A549 treated with AZD9567 at 1 μM for 4 hours (cell line): ENCODE data around the gene SCYGR3. TPM values are rescaled to one million over a fixed set of nuclear protein-coding genes. Genes with fewer than 3 reads are reported as not detected.

Experiments used
- total RNA-seq: library from RNA; stranded (reverse); fragments of 200-300 nt; extraction: Qiagen RNA extraction; gene quantifications from 5 replicates; pipeline ENCODE4 v1.2.3, GENCODE V29; 2022; ENCODE audit not compliant: insufficient read depth

SCYGR3 gene, protein sequence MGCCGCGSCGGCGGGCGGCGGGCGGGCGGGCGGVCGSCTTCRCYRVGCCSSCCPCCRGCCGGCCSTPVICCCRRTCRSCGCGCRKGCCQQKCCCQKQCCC
- total RNA-seq, result not detected in 5 replicates

DNA sequence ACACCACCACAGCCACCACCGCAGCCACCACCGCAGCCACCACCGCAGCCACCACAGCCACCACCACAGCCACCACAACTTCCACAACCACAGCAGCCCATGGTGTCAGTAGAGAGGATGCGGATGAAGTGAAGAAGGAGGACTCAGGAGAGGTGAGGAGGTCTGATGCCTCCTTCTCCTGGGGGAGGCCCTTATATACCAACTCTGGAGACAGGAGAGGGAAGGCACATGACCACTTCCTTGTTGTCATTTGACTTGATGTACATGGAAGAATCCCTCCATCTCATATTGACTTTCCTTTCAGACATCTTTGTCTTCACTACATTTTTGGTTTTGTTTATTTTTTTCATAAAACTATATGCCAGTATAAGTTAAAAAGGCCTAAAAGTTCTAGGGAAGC, at the start of gene SCYGR3:
TSS of gene SCYGR3 (minus strand) at position 101 of the 400 bp plus-strand sequence. CDS start at position 101, 0 bp downstream.

DNA sequence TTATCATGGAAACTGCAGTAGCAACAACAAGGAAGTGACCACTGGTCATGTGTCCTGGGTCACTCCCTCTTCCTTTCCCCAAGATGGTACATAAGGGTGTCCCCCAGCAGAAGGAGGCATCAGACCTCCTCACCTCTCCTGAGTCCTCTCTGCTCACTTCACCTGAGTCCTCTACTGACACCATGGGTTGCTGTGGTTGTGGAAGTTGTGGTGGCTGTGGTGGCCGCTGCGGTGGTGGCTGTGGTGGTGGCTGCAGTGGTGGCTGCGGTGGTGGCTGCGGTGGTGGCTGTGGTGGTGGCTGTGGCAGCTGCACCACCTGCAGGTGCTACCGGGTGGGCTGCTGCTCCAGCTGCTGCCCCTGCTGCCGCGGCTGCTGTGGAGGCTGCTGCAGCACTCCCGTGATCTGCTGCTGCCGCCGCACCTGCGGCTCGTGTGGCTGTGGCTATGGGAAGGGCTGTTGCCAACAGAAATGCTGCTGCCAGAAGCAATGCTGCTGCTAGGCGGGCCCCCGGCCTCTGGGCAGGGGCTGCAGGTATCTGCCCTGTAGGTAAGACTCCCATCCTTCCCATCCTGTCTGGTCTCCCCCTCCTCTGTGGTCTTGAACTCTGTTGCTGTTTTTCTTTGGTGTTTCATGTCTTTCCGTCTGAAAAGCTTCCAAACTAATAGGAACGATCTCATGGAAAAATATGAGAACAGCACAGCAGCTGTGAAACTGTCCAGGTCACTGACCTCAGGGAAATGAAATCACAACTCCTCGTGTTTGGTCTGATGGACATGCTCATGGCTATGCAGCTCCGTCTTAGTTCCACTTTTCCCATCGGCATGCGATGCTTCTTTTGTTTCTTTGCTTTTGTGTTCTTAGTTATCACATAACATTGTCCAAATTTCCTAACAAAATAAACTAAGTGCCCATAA, 2.9 kb upstream of the SCYGR3 start, which contains the start of gene SCYGR4:
TSS of gene SCYGR4 (plus strand) at position 183 of the 915 bp plus-strand sequence. CDS start at position 183, 0 bp downstream.

DNA sequence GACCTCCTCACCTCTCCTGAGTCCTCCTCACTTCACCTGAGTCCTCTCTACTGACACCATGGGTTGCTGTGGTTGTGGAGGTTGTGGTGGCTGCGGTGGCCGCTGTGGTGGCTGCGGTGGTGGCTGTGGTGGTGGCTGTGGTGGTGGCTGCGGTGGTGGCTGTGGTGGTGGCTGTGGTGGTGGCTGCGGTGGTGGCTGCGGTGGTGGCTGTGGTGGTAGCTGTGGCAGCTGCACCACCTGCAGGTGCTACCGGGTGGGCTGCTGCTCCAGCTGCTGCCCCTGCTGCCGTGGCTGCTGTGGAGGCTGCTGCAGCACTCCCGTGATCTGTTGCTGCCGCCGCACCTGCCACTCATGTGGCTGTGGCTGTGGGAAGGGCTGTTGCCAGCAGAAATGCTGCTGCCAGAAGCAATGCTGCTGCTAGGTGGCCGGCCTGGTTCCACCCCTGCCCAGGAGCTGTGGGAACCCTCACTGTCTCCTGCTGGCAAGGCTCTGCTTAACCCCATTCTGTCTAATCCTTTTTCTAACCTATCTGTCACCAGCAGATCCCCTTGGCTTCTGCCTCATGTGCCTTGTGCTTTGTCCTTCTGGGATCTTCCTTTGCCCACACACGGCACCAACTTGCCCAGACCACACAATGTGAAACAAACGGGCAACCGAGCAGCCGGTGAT, 15.7 kb downstream of the SCYGR3 start, which contains the start of gene SCYGR2:
TSS of gene SCYGR2 (plus strand) at position 59 of the 669 bp plus-strand sequence. CDS start at position 59, 0 bp downstream.

Other genes with a start within 250 kb of the SCYGR3 start
- 5.8 to 11.8 TPM (median 8.4 TPM) in 5 replicates for gene TM4SF20, start 235.5 kb downstream of the SCYGR3 start, total RNA-seq
- gene SCYGR1, start 226.9 kb downstream of the SCYGR3 start, total RNA-seq, result not detected in 5 replicates
- gene AGFG1, start 142.7 kb downstream of the SCYGR3 start, total RNA-seq, result 111 to 145 TPM (median 116 TPM) in 5 replicates
- not detected in 5 replicates for gene SCYGR2, start 15.9 kb downstream of the SCYGR3 start, total RNA-seq
- not detected in 5 replicates for gene SCYGR4, start 2.7 kb upstream of the SCYGR3 start, total RNA-seq
- gene SCYGR5, start 52.0 kb upstream of the SCYGR3 start, total RNA-seq, result not detected in 5 replicates
- 2.6 to 4.0 TPM (median 2.9 TPM) in 5 replicates for gene SLC19A3, start 103.2 kb upstream of the SCYGR3 start, total RNA-seq
- not detected in 5 replicates for gene SCYGR6, start 109.9 kb upstream of the SCYGR3 start, total RNA-seq
- gene SCYGR7, start 113.5 kb upstream of the SCYGR3 start, total RNA-seq, result not detected in 5 replicates
- gene SCYGR8, start 131.1 kb upstream of the SCYGR3 start, total RNA-seq, result not detected in 5 replicates
- 3.6 to 9.0 TPM (median 6.2 TPM) in 4 of 5 replicates, not detected in the other for gene CCL20, start 199.0 kb upstream of the SCYGR3 start, total RNA-seq